GM19467 (cell line): ENCODE data around the gene CRKL.
"Not testable (repeated sequence)": the region's sequence is repeated elsewhere in the genome, so short reads cannot be mapped to it uniquely, and the experiment has no call there.

Experiments used
- ATAC-seq: cut with Tn5 transposase; IDR thresholded peaks from one replicate; pipeline ENCODE4 v1.9.1; 2021; ENCODE audit warnings: mild to moderate bottlenecking, moderate library complexity; ENCODE audit not compliant: unreplicated experiment

The CRKL gene

DNA sequence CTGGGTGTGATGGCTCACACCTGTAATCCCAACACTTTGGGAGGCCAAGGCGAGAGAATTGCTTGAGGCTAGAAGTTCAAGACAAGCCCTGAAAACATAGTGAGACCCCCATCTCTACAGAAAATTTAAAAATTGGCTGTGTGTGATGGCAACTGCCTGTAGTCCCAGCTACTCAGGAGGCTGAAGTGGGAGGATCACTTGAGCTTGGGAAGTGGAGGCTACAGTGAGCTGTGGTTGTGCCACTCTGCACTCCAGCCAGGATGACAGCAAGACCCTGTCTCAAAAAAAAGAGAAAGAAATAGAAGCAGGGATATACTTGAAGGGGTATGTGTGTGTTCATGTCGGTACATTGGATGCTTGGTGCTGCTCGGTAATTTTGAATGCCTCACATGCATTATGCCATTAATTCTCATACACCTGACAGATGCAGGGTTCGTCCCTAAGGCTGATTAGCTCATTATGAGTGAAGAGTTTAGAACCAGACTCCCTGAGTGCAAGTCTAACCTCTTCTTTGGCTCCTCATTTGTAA, 14.0 kb downstream of the CRKL start:
- no peak for ATAC-seq

DNA sequence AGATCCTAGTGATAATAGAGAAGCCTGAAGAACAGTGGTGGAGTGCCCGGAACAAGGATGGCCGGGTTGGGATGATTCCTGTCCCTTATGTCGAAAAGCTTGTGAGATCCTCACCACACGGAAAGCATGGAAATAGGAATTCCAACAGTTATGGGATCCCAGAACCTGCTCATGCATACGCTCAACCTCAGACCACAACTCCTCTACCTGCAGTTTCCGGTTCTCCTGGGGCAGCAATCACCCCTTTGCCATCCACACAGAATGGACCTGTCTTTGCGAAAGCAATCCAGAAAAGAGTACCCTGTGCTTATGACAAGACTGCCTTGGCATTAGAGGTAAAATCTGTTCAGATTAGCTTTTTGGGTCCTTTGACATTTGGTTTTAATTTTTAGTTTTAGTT, 16.7 kb downstream of the CRKL start:
- ATAC-seq: no peak

DNA sequence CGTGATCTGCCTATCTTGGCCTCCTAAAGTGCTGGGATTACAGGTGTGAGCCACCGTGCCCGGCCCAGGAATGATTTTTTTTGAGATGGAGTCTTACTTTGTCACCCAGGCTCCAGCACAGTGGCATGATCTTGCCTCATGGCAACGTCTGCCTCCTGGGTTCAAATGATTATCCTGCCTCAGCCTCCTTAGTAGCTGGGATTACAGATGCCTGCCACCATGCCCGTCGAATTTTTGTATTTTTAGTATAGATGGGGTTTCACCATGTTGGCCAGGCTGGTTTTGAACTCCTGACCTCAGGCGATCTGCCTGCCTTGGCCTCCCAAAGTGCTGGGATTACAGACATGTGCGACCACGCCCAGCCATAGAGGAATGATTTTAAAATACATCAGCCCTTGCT, 17.8 kb downstream of the CRKL start:
- ATAC-seq: not testable (repeated sequence)

DNA sequence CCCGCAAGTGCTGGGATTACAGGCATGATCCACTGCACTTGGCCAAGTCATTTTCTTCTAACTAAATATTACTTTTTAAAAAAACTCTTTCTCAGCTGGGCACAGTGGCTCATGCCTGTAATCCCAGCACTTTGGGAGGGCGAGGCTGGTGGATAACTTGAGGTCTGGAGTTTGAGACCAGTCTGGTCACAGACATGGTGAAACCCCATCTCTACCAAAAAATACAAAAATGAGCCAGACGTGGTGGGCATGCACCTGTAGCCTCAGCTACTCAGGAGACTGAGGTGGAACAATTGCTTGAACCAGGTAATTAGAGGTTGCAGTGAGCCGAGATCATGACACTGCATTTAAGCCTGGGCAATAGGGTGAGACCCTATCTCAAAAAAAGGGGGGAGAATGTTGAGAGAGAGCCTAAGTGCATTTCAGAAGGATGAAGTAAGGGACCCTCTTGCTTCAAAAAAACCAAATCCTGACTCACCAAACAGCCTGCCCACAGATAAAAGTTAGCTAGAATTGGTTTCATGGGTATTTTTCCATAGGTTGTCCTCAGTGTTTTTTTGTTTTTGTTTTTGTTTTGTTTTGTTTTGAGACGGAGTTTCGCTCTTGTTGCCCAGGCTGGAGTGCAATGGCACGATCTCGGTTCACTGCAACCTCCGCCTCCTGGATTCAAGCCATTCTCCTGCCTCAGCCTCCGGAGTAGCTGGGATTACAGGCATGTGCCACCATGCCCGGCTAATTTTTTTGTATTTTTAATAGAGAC, 18.8 kb downstream of the CRKL start:
- ATAC-seq: not testable (repeated sequence)

DNA sequence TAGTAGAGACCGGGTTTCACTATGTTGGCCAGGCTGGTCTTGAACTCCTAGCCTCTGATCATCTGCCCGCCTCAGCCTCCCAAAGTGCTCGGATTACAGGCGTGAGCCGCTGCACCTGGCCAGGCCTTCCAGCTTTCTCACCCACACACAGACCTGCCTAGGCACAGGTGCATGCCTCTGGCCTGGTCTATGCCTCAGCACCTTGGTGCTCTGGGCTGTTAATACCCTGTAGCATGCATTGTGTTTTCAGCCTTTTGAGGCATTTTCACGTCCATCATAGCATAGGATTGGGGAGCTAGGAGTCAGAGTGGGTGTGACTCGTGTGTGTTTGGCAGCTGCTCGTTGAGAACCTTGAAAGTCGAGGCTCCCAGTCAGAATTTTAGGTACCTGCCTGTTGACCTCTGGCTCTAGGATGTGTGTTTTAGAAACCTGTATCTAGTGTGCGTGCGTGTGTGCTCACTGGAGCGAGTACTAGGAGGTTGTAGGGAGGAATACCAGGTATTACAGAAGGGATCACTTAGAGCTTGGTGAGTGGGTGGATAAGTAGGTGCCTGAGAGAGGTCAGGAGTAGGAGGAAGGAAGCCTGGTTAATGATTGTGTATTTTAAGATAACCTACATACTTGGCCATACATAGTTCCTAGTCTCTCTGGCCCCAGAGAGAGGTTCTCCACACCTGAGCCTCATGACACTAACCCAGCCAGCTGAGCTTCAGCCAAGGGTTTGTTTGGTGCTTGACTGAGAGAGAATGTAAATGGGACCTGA, 20.0 kb downstream of the CRKL start:
- no peak for ATAC-seq

DNA sequence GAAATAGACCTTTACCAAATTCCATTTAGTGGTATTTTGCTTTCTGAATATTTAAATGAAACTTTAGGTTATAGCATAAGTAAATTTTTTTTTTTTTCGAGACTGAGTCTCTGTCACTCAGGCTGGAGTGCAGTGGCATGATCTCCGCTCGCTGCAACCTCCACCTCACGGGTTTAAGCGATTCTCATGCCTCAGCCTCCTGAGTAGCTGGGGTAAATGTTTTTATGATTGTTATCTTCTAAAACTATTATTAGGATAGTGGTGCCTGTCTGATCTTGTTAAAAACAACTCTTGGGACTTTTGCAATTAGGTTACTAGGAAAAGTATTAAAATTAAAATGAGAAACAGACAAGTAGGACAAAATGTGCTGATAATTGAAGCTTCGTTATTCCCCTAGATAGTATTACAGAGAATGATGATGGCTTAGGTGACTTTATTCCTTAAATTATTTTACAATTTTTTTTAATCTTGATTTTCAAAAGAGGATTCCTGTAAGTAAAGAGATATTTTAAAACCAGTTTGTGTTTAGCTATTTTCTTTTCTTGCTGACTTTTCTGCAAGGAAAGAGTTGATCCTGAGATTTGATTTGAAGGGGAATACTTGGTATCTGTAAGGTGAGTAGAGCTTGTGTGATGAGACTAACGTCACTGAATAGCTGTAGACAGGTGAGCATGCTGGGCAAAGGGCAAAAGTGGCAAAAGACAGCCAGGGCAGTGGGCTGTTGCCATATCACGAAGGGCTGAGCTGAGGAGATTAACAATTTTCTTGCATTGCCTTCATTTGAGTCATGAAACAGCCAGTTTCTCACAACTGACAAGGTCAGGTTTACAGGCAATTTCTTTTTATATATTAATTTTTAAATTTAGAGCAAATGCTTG, 20.8 kb downstream of the CRKL start:
- no peak for ATAC-seq

DNA sequence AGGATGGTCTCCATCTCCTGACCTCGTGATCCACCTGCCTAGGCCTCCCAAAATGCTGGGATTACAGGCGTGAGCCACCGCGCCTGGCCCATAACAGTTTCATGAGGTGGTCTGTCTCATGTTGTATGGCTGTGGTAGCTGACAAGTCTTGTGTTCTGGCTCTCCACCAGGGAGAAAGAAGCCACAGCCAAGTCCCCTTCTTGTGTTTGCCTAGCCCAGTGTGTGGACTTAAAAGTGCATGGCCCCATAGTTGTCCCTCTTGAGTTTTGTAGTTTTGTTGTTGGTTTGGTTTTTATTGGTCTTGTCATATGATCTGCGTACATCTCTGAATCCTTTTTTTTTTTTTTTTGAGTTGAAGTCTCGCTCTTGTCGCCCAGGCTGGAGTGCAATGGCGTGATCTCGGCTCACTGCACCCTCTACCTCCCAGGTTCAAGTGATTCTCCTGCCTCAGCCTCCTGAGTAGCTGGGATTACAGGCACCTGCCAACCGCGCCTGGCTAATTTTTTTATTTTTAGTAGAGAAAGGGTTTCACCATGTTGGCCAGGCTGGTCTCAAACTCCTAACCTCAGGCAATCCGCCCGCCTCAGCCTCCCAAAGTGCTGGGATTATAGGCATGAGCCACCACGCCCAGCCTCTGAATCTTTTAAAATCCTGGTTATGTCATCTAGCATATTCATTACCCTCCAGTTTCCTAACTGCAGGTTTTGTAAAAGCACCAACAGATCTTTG, 22.4 kb downstream of the CRKL start:
- ATAC-seq: not testable (repeated sequence)

DNA sequence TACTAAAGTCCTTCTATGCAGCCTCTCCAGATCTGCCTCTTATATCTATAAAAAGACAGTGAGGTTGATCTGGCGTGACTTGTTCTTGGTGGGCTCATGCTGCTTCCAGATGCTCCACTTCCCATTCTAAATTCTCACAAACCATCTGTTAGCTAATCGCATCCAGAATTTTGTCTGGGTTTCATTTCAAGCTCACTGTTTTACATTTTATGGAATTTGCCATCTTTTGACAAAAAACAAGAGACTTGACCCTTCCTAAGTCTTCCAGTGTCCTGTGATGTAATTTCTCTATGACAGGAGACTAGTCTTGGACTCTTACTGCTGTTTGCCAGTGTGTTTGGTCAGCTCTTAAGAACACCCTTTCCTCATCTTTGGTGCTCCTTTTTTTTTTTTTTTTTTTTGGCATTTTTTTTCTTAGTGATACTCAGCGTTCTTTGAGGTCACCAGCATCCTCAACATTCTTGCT, 23.0 kb downstream of the CRKL start:
- ATAC-seq: no peak

DNA sequence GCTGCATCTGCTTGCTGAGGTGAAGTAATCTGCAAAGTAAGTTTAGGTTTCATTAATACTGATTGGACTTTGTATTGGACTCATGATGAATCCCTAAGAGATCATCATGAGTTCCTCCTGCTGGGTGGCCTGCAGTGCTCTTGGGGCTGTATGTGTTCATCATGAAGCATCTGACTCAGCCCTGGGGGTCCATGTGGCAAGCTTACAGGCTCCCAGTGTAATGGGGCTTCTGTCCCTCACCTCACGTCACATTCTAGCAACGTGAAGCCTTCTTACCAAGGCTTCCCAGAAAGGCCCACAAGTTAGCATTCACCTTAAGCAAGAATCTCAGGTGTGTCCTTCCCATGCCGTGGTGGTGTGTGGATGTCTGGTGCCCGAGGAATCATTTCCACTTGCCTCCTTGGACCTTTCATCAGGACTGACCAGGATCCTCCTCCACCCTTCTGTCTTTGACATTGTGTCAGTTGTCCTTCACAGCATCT, 23.7 kb downstream of the CRKL start:
- no peak for ATAC-seq

DNA sequence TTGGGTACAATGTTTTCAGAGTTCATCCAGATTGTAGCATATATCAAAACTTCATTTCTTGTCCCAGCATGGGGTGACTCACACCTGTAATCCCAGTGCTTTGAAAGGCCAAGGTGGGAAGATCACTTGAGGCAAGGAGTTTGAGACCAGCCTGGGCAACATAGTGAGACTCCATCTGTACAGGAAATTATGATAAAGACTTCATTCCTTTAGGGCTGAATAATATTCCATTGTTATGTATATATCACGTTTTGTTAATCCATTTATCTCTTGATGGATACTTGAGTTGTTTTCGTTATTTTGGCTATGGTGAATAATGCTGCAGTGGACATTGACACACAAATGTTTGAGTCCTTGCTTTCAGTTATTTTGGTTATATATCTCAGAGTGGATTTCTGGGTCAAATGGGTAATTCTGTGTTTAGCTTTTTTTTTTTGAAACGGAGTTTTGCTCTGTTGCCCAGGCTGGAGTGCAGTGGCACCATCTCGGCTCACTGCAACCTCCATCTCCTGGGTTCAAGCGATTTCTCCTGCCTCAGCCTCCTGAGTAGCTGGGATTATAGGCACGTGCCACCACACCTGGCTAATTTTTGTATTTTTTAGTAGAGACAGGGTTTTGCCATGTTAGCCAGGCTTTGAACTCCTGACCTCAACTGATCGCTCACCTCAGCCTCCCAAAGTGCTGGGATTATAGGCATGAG, 25.1 kb downstream of the CRKL start:
- not testable (repeated sequence) for ATAC-seq

DNA sequence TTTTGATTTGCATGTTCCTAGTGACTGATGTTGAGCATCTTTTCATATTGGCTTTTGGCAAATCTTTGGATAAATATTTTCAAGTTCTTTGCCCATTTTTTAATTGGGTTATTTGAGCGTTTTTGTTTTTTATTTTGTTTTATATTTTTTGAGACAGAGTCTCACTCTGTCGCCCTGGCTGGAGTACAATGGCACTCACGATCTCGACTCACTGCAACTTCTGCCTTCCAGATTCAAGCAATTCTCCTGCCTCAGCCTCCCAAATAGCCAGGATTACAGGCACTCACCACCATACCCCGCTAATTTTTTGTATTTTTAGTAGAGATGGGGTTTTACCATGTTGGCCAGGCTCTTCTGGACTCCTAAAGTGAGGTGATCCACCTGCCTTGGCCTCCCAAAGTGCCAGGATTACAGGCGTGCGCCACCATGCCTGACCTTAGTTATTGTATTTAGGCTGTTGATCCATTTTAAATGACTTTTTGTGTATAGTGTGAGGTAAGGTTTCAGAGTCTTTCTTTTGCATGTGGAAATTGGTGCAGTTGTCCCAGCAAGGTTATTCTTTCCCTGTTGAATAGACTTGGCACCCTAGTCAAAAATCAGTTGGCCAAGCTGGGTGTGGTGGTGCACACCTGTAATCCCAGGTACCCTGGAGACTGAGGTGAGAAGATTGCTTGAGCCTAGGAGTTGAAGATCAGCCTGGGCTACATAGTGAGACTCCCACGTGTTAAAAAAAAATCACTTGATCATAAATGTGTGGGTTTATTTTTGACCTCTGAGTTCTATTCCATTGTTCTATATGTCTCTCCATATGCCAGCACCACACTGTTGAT, 26.1 kb downstream of the CRKL start:
- ATAC-seq: no peak

DNA sequence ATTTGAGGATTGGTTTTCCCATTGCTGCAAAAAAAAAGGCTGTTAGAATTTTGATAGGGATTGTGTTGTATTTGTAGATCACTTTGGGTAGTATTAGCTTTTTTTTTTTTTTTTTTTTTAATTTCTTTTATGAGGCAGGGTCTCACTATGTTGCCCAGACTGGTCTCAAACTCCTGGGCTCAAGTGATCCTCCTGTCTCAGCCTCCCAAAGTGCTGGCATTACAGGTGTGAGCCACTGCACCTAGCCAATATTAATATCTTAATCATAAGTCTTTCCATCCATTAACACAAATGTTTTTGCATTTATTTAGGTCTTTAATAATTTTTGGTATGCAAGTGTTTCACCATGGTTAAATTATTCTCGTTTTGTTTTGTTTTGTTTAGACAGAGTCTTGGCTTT, 26.8 kb downstream of the CRKL start:
- no peak for ATAC-seq

DNA sequence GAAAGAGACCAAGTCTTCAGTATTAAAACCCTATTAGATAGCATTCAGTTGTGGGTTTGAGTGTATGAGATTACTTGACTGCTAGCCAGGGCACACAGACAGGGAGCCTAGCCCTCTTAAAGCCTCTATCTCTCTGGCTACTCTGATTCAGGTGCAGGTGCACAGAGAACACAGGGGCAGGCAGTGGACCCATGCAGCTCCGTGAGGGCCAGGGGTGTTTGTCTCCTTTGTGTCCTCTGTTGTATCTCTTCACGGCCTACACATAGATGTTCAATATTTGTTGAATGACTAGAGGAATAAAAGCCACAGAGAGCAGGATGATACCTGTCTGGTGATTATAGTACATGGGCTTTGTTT, 28.3 kb downstream of the CRKL start:
- no peak for ATAC-seq

DNA sequence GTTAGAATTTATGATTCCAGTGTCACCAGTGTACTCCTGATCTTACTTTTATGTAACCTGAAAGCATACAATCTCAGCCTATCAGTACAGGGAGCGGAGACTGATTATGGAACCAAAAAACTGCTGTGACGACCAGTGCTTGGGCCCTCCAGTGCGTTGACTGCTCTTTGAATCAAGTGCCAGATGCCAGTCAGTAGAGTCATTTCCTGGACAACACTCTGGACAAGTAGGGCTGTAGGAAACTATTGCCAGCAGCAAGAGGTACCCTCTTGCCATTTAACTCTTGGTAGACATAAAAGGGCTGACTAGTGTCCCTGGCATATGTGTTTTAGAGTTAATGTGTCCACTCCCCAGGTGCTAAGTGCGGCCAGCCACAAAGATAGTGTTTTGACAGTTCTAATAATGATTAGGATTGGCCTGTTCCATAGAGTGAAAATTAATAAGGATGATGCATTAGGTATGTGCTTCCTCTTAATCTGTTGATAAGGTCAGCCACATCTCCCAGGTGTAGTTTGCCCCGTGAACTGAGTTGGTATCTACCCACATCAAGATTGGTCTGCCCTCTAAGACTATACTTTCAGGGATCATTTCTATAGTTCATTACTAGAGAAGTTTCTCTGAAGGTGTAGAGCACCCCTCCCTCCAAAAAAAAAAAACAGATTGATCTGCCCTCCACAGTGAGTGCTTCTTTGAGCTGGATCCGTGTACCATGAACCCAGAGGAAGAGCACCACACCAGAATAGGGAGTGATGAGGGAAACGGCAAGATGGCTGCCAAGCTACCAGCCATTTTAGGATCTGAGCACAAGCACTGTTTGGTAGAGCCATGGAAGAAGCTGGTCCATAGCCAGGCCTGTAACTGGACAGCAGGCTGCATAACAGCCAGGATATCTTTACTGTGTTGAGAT, 29.1 kb downstream of the CRKL start:
- no peak for ATAC-seq

DNA sequence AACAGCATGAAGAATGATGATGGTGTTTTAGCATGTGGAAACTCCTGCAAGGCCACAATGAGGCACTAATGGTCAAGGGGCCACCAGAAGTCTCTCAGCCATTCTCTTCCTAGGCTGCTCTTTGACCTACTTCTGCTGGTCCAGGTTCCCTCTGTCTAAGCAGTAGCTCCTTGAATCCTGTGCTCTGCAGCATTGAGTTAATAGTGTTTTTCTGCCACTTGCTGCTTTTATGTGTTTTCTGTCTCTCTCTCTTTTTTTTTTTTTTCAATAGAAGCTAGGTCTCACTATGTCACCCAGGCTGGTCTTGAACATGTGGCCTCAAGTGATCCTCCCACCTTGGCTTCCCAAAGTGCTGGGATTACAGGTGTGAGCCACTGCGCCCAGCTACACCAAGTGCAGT, 29.8 kb downstream of the CRKL start:
- no peak for ATAC-seq

DNA sequence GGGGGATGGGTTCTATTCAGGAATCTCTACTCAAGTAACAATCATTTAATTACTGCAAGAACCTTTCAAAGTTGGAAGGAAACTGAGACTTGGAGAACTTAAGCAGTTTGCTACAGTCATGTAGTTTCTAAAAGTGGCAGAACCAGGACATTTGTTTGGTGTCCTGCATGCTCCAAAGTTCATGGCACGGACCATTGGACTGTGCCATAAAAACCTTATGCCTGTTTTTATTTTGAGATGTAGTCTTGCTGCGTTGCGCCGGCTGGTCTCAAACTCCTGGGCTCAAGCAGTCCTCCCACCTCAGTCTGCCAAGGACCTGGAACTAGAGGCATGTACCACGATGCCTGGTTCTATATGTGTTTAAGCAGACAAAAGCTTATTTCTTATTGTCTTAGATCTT, 31.2 kb downstream of the CRKL start:
- ATAC-seq: no peak

DNA sequence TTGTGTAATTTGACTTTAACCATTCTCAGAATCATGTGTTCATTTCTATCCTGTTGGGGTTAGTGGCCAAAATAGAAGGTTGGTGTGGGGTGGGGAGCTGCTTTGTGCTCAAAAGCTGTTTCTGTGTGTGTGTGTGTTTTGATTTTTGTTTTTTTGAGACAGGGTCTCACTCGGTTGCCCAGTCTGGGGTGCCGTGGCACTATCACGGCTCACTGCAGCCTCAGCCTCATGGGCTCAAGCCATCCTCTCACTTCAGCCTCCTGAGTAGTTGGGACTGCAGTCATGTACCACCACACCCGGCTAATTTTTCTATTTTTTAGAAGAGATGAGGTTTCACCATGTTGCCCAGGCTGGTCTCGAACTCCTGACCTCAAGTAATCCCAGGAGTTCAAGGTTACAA, 31.8 kb downstream of the CRKL start:
- ATAC-seq: no peak

DNA sequence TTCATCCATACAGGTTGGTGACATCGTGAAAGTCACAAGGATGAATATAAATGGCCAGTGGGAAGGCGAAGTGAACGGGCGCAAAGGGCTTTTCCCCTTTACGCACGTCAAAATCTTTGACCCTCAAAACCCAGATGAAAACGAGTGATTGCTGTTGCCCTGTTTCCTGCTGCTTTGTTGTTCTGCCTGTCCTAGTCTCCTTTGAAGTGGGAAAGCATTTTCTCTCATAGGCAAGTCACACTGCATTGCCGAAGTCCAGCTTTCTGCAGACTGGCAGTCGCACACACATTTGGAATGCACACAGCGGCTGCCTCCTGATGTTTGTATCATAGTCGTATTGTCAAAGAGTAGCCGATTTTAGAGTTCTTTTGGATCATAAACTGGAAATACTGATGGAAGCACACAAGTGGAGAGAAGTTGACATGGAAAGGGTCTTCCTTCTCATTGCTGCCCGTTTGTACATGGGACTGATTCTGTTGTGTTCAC, 32.5 kb downstream of the CRKL start:
- ATAC-seq: no peak
